K562 (cell line): ENCODE data around the gene SPEF1. TPM values are rescaled to one million over a fixed set of nuclear protein-coding genes. Genes with fewer than 3 reads are reported as not detected.

Experiments
- ATAC-seq: fragments of 200-7000 bp; cut with Tn5 transposase; 3 replicates; pipeline ENCODE4 v1.9.1; 2020; ENCODE audit warnings: moderate library complexity
- BruUV-seq: library from RNA; stranded (reverse); fragments of 400-500 nt; replicated peaks from 2 replicates; lab custom pipeline; 2021; lab: Mats Ljungman, UMichigan
- CTCF ChIA-PET: fragments of 300-600 bp; formaldehyde crosslinking; extraction: SDS; loops from one replicate; lab custom pipeline; 2021; ENCODE audit warnings: low intra/inter-chr PET ratio; lab: Yijun Ruan, JAX
- POLR2A ChIA-PET: fragments of 300-600, 350-650 bp; sonication (Branson Sonifier 250); formaldehyde crosslinking; extraction: SDS; loops from one replicate; lab custom pipeline; 2021; ENCODE audit warnings: antibody characterized with exemption, inconsistent platforms; lab: Yijun Ruan, JAX
- DNase-seq, 4 experiments: peaks; one replicate each; pipeline versions ENCODE4 v3.0.0 to v3.0.0-alpha.2; 2011 to 2018; ENCODE audit warnings: low spot score in 3 of 4, mixed read lengths in 3 of 4; ENCODE audit errors: extremely low read depth in 1 of 4
- FAIRE-seq: peaks from 2 replicates; lab custom pipeline; 2011; peaks lifted over from hg19 to GRCh38; lab: Jason Lieb, UNC
- H2AFZ ChIP-seq: 2 replicates; pipeline ENCODE4 v1.6.0; 2011; ENCODE audit warnings: low read depth, low read length, control low read depth, inconsistent platforms
- H3K27ac ChIP-seq: fragments of 200-600 bp; 3 replicates; pipeline ENCODE4 v1.8.0; 2011; ENCODE audit warnings: low read depth, mild to moderate bottlenecking, control low read depth, inconsistent platforms, low read length, moderate library complexity, mixed read lengths; ENCODE audit errors: extremely low read depth
- H3K27me3 ChIP-seq, 2 experiments: fragments of 300-600 bp in 1 of 2; 2 replicates in 1 of 2; 3 replicates in 1 of 2; pipeline versions ENCODE4 v1.6.0 to v1.8.0; 2011; ENCODE audit warnings: inconsistent platforms in 2 of 2, low read length in 2 of 2, mild to moderate bottlenecking in 1 of 2, mixed read lengths in 1 of 2, moderate library complexity in 1 of 2; ENCODE audit not compliant: control insufficient read depth in 2 of 2, insufficient read depth in 2 of 2
- H3K36me3 ChIP-seq: fragments of 300-600 bp; 3 replicates; pipeline ENCODE4 v1.8.0; 2011; ENCODE audit warnings: mild to moderate bottlenecking, low read length, inconsistent platforms; ENCODE audit not compliant: control insufficient read depth, insufficient read depth
- H3K4me1 ChIP-seq, 2 experiments: fragments of 200-600 bp in 1 of 2; replicated peaks in 1 of 2; 2 replicates in 1 of 2; 3 replicates in 1 of 2; pipeline versions ENCODE4 v1.5.1 to v1.8.0; 2011; ENCODE audit warnings: inconsistent platforms in 2 of 2, low read length in 2 of 2, mild to moderate bottlenecking in 1 of 2, mixed read lengths in 1 of 2, moderate library complexity in 1 of 2; ENCODE audit not compliant: control insufficient read depth in 2 of 2, insufficient read depth in 2 of 2
- H3K4me2 ChIP-seq: 2 replicates; pipeline ENCODE4 v1.6.1; 2011; ENCODE audit warnings: low read length, control low read depth, inconsistent platforms, mixed read lengths; ENCODE audit not compliant: insufficient read depth
- H3K4me3 ChIP-seq: fragments of 200-600 bp; sonication (generic), shearing (Covaris generic); 2 replicates; pipeline ENCODE4 v1.5.1; 2016; ENCODE audit warnings: control low read depth, inconsistent platforms
- H3K79me2 ChIP-seq: fragments of 200-600 bp; 3 replicates; pipeline ENCODE4 v1.8.0; 2011; ENCODE audit warnings: low read length, inconsistent platforms; ENCODE audit not compliant: control insufficient read depth, insufficient read depth
- H3K9ac ChIP-seq, 2 experiments: 2 replicates each; pipeline versions ENCODE4 v1.6.0 to v1.6.1; 2011; ENCODE audit warnings: low read depth in 2 of 2, low read length in 2 of 2, control low read depth in 1 of 2, inconsistent platforms in 1 of 2, mild to moderate bottlenecking in 1 of 2, mixed read lengths in 1 of 2; ENCODE audit not compliant: insufficient read depth in 1 of 2
- H3K9me1 ChIP-seq: one replicate; pipeline ENCODE4 v1.6.0; 2011; ENCODE audit warnings: inconsistent platforms, mild to moderate bottlenecking, low read length, moderate library complexity; ENCODE audit not compliant: control insufficient read depth, insufficient read depth
- H3K9me3 ChIP-seq: replicated peaks from 2 replicates; pipeline ENCODE4 v1.5.1; 2011; ENCODE audit warnings: low read depth, low read length, inconsistent platforms; ENCODE audit not compliant: control insufficient read depth, insufficient read depth
- H4K20me1 ChIP-seq: replicated peaks from 2 replicates; pipeline ENCODE4 v1.6.1; 2011; ENCODE audit warnings: low read length, inconsistent platforms, mixed read lengths; ENCODE audit not compliant: control insufficient read depth, insufficient read depth
- ARID1B ChIP-seq: fragments of 450-650 bp; IDR thresholded peaks from 2 replicates; pipeline ENCODE4 v1.6.1; 2016; ENCODE audit warnings: antibody characterized with exemption, mild to moderate bottlenecking, inconsistent platforms
- E2F3 ChIP-seq: fragments of 250-450 bp; sonication (Bioruptor Pico); IDR thresholded peaks from 2 replicates; pipeline ENCODE4 v1.4.0; 2020; ENCODE audit warnings: mild to moderate bottlenecking
- E4F1 ChIP-seq: fragments of 250-450 bp; sonication (Bioruptor Pico); IDR thresholded peaks from 2 replicates; pipeline ENCODE4 v1.5.0; 2021; ENCODE audit warnings: mild to moderate bottlenecking, borderline replicate concordance
- FOXM1 ChIP-seq, 2 experiments: fragments of 450-650 bp in 1 of 2; sonication (generic) in 1 of 2; formaldehyde crosslinking in 1 of 2; IDR thresholded peaks; 2 replicates each; pipeline versions ENCODE4 v1.6.1 to v1.9.0; 2017 to 2022; ENCODE audit warnings: low read depth in 2 of 2, mild to moderate bottlenecking in 2 of 2, missing genetic modification reagents in 1 of 2, moderate library complexity in 1 of 2
- KLF13 ChIP-seq: fragments of 450-650 bp; IDR thresholded peaks from 2 replicates; pipeline ENCODE4 v1.6.1; 2016; ENCODE audit warnings: missing genetic modification characterization, low read depth, mild to moderate bottlenecking, missing compliant biosample characterization, moderate library complexity, borderline replicate concordance
- MXD1 ChIP-seq: fragments of 250-450 bp; sonication (Bioruptor Pico); IDR thresholded peaks from 2 replicates; pipeline ENCODE4 v1.8.0; 2021; ENCODE audit warnings: borderline replicate concordance, mild to moderate bottlenecking, moderate library complexity; ENCODE audit not compliant: poor library complexity, severe bottlenecking
- PML ChIP-seq: IDR thresholded peaks from 2 replicates; pipeline ENCODE4 v1.6.1; 2012; ENCODE audit warnings: low read length, inconsistent platforms
- RBFOX2 ChIP-seq: fragments of 200-400 bp; formaldehyde crosslinking; IDR thresholded peaks from 2 replicates; pipeline ENCODE4 v1.6.1; 2017; ENCODE audit warnings: low read depth, mild to moderate bottlenecking, low read length, moderate library complexity
- SETDB1 ChIP-seq: IDR thresholded peaks from one replicate; pipeline ENCODE4 v1.6.1; 2012; ENCODE audit warnings: low read length, control low read depth, inconsistent platforms
- ZZZ3 ChIP-seq: fragments of 450-650 bp; IDR thresholded peaks from 2 replicates; pipeline ENCODE4 v1.6.1; 2016; ENCODE audit warnings: antibody characterized with exemption, mild to moderate bottlenecking, moderate library complexity
- WGBS: fragments of 100-300 bp; shearing (Covaris generic); methylation state at CpG from one replicate; pipeline ENCODE4 v1.1.6; 2016; ENCODE audit warnings: low coverage, mixed read lengths; ENCODE audit not compliant: insufficient coverage; ENCODE audit errors: missing lambda C conversion rate; 5-methylcytosine and 5-hydroxymethylcytosine counted together
- in situ Hi-C: fragments of 300-500 bp; cut with MboI; formaldehyde crosslinking; loops from 4 replicates; pipeline ENCODE4 v1.15.0; 2018; ENCODE audit warnings: inconsistent platforms, mixed read lengths
- intact Hi-C: fragments of 100-400 bp; cut with micrococcal nuclease; formaldehyde crosslinking; loops from 2 replicates; pipeline ENCODE4 v1.14.2; 2022
- polyA plus RNA-seq, 8 experiments: library from polyadenylated mRNA; depleted of rRNA in 4 of 8; stranded (reverse) in 5 of 8; unstranded in 3 of 8; fragments of >200 nt; fragmentation: Nextera tagmentation in 2 of 8; fragmentation: Illumina TruSeq in 1 of 8; extraction: Ambion mirVana in 2 of 8; extraction: Trizol in 1 of 8; gene quantifications; 2 replicates each; pipeline versions ENCODE4 v1.2.1 to v1.2.3, GENCODE V29; 2011 to 2014; ENCODE audit warnings: inconsistent platforms in 1 of 8, missing spikeins in 1 of 8
- total RNA-seq, 7 experiments: library from RNA; depleted of rRNA in 6 of 7; stranded (reverse); fragments of >200 nt in 6 of 7; fragmentation: Illumina TruSeq in 2 of 7; extraction: Trizol in 2 of 7; gene quantifications; 2 replicates each; pipeline versions ENCODE4 v1.2.1 to v1.2.3, GENCODE V29; 2011 to 2021; ENCODE audit warnings: low replicate concordance in 1 of 7

SPEF1 gene
- total and polyA plus RNA-seq, 9 of the 15 experiments (the other 6 are each of a cell fraction or from before 2014, with no cell fraction given): not detected

GRCh38 chr20:3754276-3754630 lies 27.0 kb downstream of the SPEF1 start (continued):
- TF ChIP-seq E2F3 (CRISPR knock-in tag) (no peak), KLF13 (tag) (no peak), SETDB1 (no peak)
- TF ChIP-seq, all 486 proteins: peak for 0

GRCh38 chr20:3753501-3754275 lies 27.6 kb downstream of the SPEF1 start:
- Histone ChIP-seq H3K9ac (no peak overlapping the region; a peak in 1 of 4 replicates), H3K79me2 (no peaks in the 10 kb centered on the region), H3K9me3 (no peaks in the 10 kb centered on the region), H3K9me1 (peaks cover 2% of the 10 kb centered on the region), H3K36me3 (peaks cover 45% of the 10 kb centered on the region; the same call in 2 of the 3 replicates), H3K27ac (no peak overlapping the region), H3K4me3 (no peak overlapping the region), H3K27me3 (no peaks in the 10 kb centered on the region), H3K4me2 (no peak overlapping the region), H2AFZ (no peak overlapping the region), H3K4me1 (peaks cover 0 to 20% of the 10 kb centered on the region in 2 experiments; a peak in 2 of 5 replicates), H4K20me1 (no peaks in the 10 kb centered on the region)
- no peak for DNase-seq
- ATAC-seq: no peak
- WGBS: 97% methylated on average over 3 of the region's 26 CpGs
- ChIA-PET POLR2A (interaction anchor here (0.6 to 1.2 kb wide), 2 partner anchors 14 to 17 kb away, joined by 3 to 4 read pairs; no protein-coding TSS in a partner anchor), CTCF (interaction anchor here (0.8 kb wide), 1 partner anchor 33 kb away, joined by 7 read pairs; no protein-coding TSS in a partner anchor)
- FAIRE-seq: no peak
- BruUV-seq: TSS peak; percentile 80
- intact Hi-C loops: loop anchor here (1.0 kb wide), 1 partner anchor 28 kb away; the partner anchor contains the start of gene SPEF1
- in situ Hi-C loops: no loop called here
- TF ChIP-seq ZZZ3 (no peak), RBFOX2 (0 out of 2 replicates have a peak, but pooled peaks have one; percentile 16), ARID1B (no peak), PML (no peak), MXD1 (CRISPR knock-in tag) (no peak), E4F1 (no peak), FOXM1 (IDR thresholded peaks at IDR 0.05; ENCODE audit: low read depth) (no peak), FOXM1 (CRISPR knock-in tag; IDR thresholded peaks at IDR 0.05; ENCODE audit: low read depth) (no peak)
- TF ChIP-seq, all 486 proteins: peak for 1
